Measurements from ENCODE around the gene CFAP157. TPM values are rescaled to one million over a fixed set of nuclear protein-coding genes. Genes with fewer than 3 reads are reported as not detected.

The CFAP157 gene
- total and polyA plus RNA-seq, 2 of the 13 experiments (the other 11 are each of a cell fraction or from before 2014, with no cell fraction given), result 0.07 TPM; not detected in 1

DNA sequence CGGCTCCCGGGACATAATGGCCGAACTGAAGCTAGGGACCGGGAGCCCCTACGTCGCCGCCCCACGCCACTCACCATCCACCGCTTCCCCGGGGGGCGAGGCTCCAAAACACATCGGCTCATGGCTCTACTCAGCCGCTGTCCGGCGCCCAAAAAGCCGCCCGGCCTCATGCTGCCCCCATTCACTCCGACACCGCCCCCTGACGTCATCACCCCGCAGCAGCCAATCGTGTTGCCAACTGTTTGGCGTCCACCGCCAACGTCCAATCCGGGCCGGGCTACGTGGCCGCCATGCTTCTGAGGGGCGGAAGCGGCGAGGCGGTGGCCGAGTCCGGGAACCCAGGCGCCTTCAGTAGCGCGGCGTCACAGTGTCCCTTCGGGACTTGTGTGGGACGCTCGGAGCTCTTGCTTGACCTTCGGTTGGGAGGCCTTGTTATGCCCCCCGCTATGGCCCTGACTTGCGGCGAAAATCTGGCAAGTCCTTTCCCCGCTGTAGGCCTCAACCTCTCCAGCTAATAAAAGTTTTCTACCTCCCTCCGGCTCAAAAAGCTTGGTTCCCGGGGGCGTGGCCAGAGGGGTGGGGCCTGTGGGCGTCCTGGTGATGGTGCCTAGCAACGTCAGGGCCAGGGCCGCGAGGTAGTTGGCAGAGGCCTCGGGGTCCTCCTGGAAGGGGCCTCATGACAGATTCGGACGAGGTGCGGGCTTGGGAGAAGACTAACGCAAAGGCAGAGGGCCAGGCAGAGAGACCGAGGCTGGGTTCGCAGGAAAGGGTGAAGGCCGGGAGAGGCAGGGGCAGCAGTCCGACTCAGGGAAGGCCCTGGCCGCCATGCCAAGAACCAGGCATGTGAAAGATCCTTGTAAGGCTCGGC, 8.9 kb downstream of the CFAP157 start, which contains the start of the genes PTRH1 and TTC16 (continued):
- TF ChIP-seq, protein P1, sequence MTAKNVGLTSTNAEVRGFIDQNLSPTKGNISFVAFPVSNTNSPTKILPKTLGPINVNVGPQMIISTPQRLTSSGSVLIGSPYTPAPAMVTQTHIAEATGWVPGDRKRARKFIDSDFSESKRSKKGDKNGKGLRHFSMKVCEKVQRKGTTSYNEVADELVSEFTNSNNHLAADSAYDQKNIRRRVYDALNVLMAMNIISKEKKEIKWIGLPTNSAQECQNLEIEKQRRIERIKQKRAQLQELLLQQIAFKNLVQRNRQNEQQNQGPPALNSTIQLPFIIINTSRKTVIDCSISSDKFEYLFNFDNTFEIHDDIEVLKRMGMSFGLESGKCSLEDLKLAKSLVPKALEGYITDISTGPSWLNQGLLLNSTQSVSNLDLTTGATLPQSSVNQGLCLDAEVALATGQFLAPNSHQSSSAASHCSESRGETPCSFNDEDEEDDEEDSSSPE (CRISPR knock-in tag; IDR thresholded peaks at IDR 0.05), result peak; percentile 45; the same call in 1 of the 2 replicates
- TF ChIP-seq ZSCAN29 (CRISPR knock-in tag; conservative IDR thresholded peaks at IDR 0.05), result no peak
- TF ChIP-seq ZNF674 (CRISPR knock-in tag; IDR thresholded peaks at IDR 0.05; ENCODE audit: low read depth), result no peak
- TF ChIP-seq NFE2 (CRISPR knock-in tag; IDR thresholded peaks at IDR 0.05), result no peak
- peak; percentile 80 for TF ChIP-seq NR2C2 (CRISPR knock-in tag; IDR thresholded peaks at IDR 0.05; ENCODE audit: borderline replicate concordance)
- TF ChIP-seq PRPF4 (IDR thresholded peaks at IDR 0.05; ENCODE audit: low read depth, low read length, poor library complexity, severe bottlenecking), result no peak
- TF ChIP-seq TCF7L2 (IDR thresholded peaks at IDR 0.05; ENCODE audit: low read depth, low read length), result no peak
- no peak for TF ChIP-seq GZF1 (CRISPR knock-in tag; IDR thresholded peaks at IDR 0.05)
- TF ChIP-seq SRF (IDR thresholded peaks at IDR 0.05; ENCODE audit: low read depth, low read length), result no peak
- TF ChIP-seq ZNF510 (CRISPR knock-in tag; IDR thresholded peaks at IDR 0.05; ENCODE audit: low read depth), result no peak
- no peak for TF ChIP-seq RBM22 (optimal IDR thresholded peaks at IDR 0.05; ENCODE audit: low read length)
- TF ChIP-seq ZNF232 (CRISPR knock-in tag; IDR thresholded peaks at IDR 0.05; ENCODE audit: borderline replicate concordance), result peak; percentile 69; the same call in 1 of the 2 replicates
- TF ChIP-seq ZNF570 (CRISPR knock-in tag; IDR thresholded peaks at IDR 0.05; ENCODE audit: borderline replicate concordance), result no peak
- TF ChIP-seq FOXO1 (CRISPR knock-in tag; IDR thresholded peaks at IDR 0.05), result no peak; the same call in 1 of the 2 replicates
- TF ChIP-seq, protein P2, sequence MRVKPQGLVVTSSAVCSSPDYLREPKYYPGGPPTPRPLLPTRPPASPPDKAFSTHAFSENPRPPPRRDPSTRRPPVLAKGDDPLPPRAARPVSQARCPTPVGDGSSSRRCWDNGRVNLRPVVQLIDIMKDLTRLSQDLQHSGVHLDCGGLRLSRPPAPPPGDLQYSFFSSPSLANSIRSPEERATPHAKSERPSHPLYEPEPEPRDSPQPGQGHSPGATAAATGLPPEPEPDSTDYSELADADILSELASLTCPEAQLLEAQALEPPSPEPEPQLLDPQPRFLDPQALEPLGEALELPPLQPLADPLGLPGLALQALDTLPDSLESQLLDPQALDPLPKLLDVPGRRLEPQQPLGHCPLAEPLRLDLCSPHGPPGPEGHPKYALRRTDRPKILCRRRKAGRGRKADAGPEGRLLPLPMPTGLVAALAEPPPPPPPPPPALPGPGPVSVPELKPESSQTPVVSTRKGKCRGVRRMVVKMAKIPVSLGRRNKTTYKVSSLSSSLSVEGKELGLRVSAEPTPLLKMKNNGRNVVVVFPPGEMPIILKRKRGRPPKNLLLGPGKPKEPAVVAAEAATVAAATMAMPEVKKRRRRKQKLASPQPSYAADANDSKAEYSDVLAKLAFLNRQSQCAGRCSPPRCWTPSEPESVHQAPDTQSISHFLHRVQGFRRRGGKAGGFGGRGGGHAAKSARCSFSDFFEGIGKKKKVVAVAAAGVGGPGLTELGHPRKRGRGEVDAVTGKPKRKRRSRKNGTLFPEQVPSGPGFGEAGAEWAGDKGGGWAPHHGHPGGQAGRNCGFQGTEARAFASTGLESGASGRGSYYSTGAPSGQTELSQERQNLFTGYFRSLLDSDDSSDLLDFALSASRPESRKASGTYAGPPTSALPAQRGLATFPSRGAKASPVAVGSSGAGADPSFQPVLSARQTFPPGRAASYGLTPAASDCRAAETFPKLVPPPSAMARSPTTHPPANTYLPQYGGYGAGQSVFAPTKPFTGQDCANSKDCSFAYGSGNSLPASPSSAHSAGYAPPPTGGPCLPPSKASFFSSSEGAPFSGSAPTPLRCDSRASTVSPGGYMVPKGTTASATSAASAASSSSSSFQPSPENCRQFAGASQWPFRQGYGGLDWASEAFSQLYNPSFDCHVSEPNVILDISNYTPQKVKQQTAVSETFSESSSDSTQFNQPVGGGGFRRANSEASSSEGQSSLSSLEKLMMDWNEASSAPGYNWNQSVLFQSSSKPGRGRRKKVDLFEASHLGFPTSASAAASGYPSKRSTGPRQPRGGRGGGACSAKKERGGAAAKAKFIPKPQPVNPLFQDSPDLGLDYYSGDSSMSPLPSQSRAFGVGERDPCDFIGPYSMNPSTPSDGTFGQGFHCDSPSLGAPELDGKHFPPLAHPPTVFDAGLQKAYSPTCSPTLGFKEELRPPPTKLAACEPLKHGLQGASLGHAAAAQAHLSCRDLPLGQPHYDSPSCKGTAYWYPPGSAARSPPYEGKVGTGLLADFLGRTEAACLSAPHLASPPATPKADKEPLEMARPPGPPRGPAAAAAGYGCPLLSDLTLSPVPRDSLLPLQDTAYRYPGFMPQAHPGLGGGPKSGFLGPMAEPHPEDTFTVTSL (CRISPR knock-in tag; IDR thresholded peaks at IDR 0.05; ENCODE audit: borderline replicate concordance), result no peak
- TF ChIP-seq ZFP37 (CRISPR knock-in tag; IDR thresholded peaks at IDR 0.05; ENCODE audit: borderline replicate concordance), result 0 out of 2 replicates have a peak, but pooled peaks have one; percentile 27
- TF ChIP-seq, protein P3, sequence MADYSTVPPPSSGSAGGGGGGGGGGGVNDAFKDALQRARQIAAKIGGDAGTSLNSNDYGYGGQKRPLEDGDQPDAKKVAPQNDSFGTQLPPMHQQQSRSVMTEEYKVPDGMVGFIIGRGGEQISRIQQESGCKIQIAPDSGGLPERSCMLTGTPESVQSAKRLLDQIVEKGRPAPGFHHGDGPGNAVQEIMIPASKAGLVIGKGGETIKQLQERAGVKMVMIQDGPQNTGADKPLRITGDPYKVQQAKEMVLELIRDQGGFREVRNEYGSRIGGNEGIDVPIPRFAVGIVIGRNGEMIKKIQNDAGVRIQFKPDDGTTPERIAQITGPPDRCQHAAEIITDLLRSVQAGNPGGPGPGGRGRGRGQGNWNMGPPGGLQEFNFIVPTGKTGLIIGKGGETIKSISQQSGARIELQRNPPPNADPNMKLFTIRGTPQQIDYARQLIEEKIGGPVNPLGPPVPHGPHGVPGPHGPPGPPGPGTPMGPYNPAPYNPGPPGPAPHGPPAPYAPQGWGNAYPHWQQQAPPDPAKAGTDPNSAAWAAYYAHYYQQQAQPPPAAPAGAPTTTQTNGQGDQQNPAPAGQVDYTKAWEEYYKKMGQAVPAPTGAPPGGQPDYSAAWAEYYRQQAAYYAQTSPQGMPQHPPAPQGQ (CRISPR knock-in tag; IDR thresholded peaks at IDR 0.05; ENCODE audit: borderline replicate concordance), result no peak
- TF ChIP-seq AHR (CRISPR knock-in tag; IDR thresholded peaks at IDR 0.05), result no peak
- no peak; the same call in 1 of the 2 replicates for TF ChIP-seq ELF3 (CRISPR knock-in tag; IDR thresholded peaks at IDR 0.05)
- TF ChIP-seq, protein P4, sequence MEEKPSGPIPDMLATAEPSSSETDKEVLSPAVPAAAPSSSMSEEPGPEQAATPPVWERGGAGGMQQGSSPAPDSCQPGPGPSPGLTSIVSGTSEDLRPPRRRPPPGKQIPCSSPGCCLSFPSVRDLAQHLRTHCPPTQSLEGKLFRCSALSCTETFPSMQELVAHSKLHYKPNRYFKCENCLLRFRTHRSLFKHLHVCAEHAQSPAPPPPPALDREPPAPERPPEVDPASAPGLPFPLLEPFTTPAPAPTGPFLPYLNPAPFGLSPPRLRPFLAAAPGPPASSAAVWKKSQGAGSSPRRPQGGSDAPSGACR (CRISPR knock-in tag; IDR thresholded peaks at IDR 0.05), result no peak
